DND-41 (cell line): ENCODE data around the gene KCNG4.

Source experiments
- ATAC-seq: fragments of 200-7000 bp; cut with Tn5 transposase; 3 replicates; pipeline ENCODE4 v1.9.1; 2021; ENCODE audit warnings: low read depth; ENCODE audit not compliant: insufficient read depth
- DNase-seq: peaks from one replicate; pipeline ENCODE4 v3.0.0-alpha.2; 2020
- H2AFZ ChIP-seq: 2 replicates; pipeline ENCODE4 v1.6.0; 2012; ENCODE audit warnings: low read depth, low read length
- H3K27ac ChIP-seq: 2 replicates; pipeline ENCODE4 v1.5.1; 2012; ENCODE audit warnings: low read length, inconsistent platforms
- H3K27me3 ChIP-seq: fragments of 200-600 bp; sonication (generic); 2 replicates; pipeline ENCODE4 v1.6.0; 2012; ENCODE audit warnings: low read length, mild to moderate bottlenecking, inconsistent platforms; ENCODE audit not compliant: insufficient read depth, poor library complexity
- H3K36me3 ChIP-seq: 2 replicates; pipeline ENCODE4 v1.5.1; 2012; ENCODE audit warnings: low read length, inconsistent platforms; ENCODE audit not compliant: insufficient read depth
- H3K4me1 ChIP-seq: 2 replicates; pipeline ENCODE4 v1.5.1; 2012; ENCODE audit warnings: mild to moderate bottlenecking, low read length; ENCODE audit not compliant: insufficient read depth
- H3K4me2 ChIP-seq: 2 replicates; pipeline ENCODE4 v1.6.0; 2012; ENCODE audit warnings: mild to moderate bottlenecking, moderate library complexity, low read length, inconsistent platforms; ENCODE audit not compliant: insufficient read depth
- H3K4me3 ChIP-seq, 2 experiments: fragments of 200-600 bp in 1 of 2; shearing (Covaris generic) in 1 of 2; 2 replicates each; pipeline ENCODE4 v1.5.1; 2012 to 2016; ENCODE audit warnings: inconsistent platforms in 2 of 2, low read length in 2 of 2, mild to moderate bottlenecking in 2 of 2, low read depth in 1 of 2, moderate library complexity in 1 of 2
- H3K79me2 ChIP-seq: 2 replicates; pipeline ENCODE4 v1.6.0; 2012; ENCODE audit warnings: low read length, inconsistent platforms; ENCODE audit not compliant: insufficient read depth
- H3K9ac ChIP-seq: 2 replicates; pipeline ENCODE4 v1.6.0; 2012; ENCODE audit warnings: low read depth, mild to moderate bottlenecking, inconsistent platforms, low read length, moderate library complexity
- H3K9me3 ChIP-seq: 2 replicates; pipeline ENCODE4 v1.5.1; 2012; ENCODE audit warnings: low read length, moderate library complexity, mild to moderate bottlenecking, inconsistent platforms; ENCODE audit not compliant: insufficient read depth, severe bottlenecking
- H4K20me1 ChIP-seq: 2 replicates; pipeline ENCODE4 v1.6.0; 2012; ENCODE audit warnings: low read length; ENCODE audit not compliant: insufficient read depth
- CTCF ChIP-seq: IDR thresholded peaks from 2 replicates; pipeline ENCODE4 v1.5.1; 2012; ENCODE audit warnings: borderline replicate concordance, low read length, moderate library complexity, mild to moderate bottlenecking; ENCODE audit not compliant: poor library complexity, severe bottlenecking; ENCODE audit errors: extremely low read depth
- EZH2 ChIP-seq: IDR thresholded peaks from 3 replicates; pipeline ENCODE4 v1.6.1; 2012; ENCODE audit warnings: borderline replicate concordance, low read depth, mild to moderate bottlenecking, moderate library complexity, low read length, inconsistent platforms; ENCODE audit not compliant: severe bottlenecking

The KCNG4 gene

DNA sequence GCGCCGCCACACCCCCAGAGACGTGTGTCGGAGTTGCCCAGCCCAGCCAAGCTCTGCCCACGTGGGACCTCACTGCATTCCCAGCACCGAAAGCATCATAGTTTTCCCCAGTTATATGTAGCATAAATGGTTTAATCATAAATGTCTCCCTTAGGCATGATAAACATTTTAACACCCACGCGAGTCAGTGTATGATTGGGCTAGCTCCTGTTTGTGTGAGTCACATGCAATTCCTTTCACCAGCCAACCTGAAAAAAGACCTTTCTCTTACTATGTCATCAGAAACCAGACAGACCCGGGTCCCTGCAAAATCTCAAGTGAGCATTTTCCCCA is 62.1 kb downstream of the KCNG4 start:
- Histone ChIP-seq H3K79me2 (peaks cover 3% of the 10 kb centered on the region; the same call in 1 of the 2 replicates), H3K4me3 (no peak overlapping the region), H3K4me2 (no peak overlapping the region), H2AFZ (no peak overlapping the region), H3K27me3 (no peaks in the 10 kb centered on the region), H3K27ac (no peak overlapping the region), H3K36me3 (peaks cover 52% of the 10 kb centered on the region), H4K20me1 (peaks cover 20% of the 10 kb centered on the region), H3K9ac (no peak overlapping the region), H3K9me3 (no peaks in the 10 kb centered on the region), H3K4me1 (peaks cover 7% of the 10 kb centered on the region)
- no peak for ATAC-seq
- no peak for DNase-seq
- TF ChIP-seq EZH2 (no peak), CTCF (no peak)

DNA sequence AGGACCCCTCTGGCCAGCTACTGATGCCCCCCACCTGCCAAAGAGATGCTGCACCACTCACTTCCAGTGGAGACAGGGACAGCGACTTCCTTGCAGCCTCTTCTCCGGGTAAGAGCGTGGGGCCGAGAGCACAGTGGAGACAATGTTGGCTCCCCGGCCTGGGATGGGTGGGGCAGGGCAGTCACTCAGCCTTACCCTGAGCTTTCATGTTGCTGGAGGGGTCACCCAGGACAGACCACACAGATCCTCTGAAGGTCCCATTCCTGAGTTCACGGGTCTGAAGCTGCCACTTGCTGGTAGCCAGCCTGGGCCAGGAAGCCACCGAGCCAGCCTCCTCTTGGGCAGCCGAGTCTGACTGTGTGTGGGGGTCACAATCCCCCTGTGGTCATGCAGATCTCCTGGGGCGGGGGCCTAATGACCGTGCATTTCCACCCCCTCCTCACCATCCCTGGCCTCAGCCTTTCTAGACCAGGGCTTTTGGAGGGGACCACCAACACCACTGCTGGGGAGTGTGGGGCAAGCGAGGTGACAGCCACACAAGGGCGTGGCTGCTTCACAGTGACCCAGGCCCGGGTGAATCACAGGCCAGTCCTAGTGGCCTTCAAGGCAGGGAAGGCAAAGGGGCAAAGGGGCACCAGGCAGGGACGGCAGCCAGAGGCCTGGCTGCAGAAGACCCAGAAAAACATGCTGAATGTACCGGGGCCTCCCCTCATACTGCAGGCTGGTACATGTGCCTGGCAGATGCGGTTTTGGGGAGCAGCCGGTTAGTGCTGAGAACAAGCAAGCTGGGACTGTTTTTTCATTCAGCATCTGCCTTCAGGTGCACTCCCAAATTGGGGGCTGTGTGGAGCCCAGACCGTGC is 63.4 kb downstream of the KCNG4 start:
- H3K9ac ChIP-seq: no peak overlapping the region
- H3K9me3 ChIP-seq: no peaks in the 10 kb centered on the region
- no peak overlapping the region for H3K27ac ChIP-seq
- no peak overlapping the region for H3K4me3 ChIP-seq
- no peaks in the 10 kb centered on the region for H3K79me2 ChIP-seq
- no peak overlapping the region for H2AFZ ChIP-seq
- peaks cover 39% of the 10 kb centered on the region for H3K36me3 ChIP-seq
- peaks cover 8% of the 10 kb centered on the region; the same call in 1 of the 2 replicates for H4K20me1 ChIP-seq
- no peaks in the 10 kb centered on the region for H3K27me3 ChIP-seq
- DNase-seq (no peak), ATAC-seq (no peak)
- no peak overlapping the region for H3K4me2 ChIP-seq
- no peak for TF ChIP-seq EZH2
- TF ChIP-seq CTCF: no peak
- peaks cover 7% of the 10 kb centered on the region for H3K4me1 ChIP-seq

GRCh38 chr16:84175350-84176081 is 64.3 kb downstream of the KCNG4 start:
- TF ChIP-seq EZH2 (no peak), CTCF (peak; percentile 83)
- no peak overlapping the region for H3K9ac ChIP-seq
- H3K9me3 ChIP-seq: no peaks in the 10 kb centered on the region
- H3K27me3 ChIP-seq: no peaks in the 10 kb centered on the region
- H3K36me3 ChIP-seq: peaks cover 31% of the 10 kb centered on the region
- H3K4me3 ChIP-seq: no peak overlapping the region
- H3K4me1 ChIP-seq: peaks cover 7% of the 10 kb centered on the region
- ATAC-seq (peak; percentile 88), DNase-seq (peak; percentile 64)
- no peak overlapping the region; the same call in 1 of the 2 replicates for H3K27ac ChIP-seq
- peak overlapping the region; percentile 36; the same call in 1 of the 2 replicates for H3K4me2 ChIP-seq
- no peaks in the 10 kb centered on the region for H3K79me2 ChIP-seq
- peak overlapping the region; percentile 58; the same call in 1 of the 2 replicates for H2AFZ ChIP-seq
- peaks cover 6% of the 10 kb centered on the region; the same call in 1 of the 2 replicates for H4K20me1 ChIP-seq
